HT-29 (cell line): Measurements from ENCODE around the gene CEACAM5. TPM values are rescaled to one million over a fixed set of nuclear protein-coding genes. Genes with fewer than 3 reads are reported as not detected.
A peak's percentile ranks its signal among the peaks of the same experiment; 100 is the strongest.

Experiments used
- DNase-seq: peaks from one replicate; pipeline ENCODE4 v3.0.0-alpha.2; 2015; ENCODE audit warnings: low spot score
- total RNA-seq: library from RNA; depleted of rRNA; stranded (reverse); fragments of >200 nt; shearing (Covaris generic); gene quantifications from 2 replicates; pipeline ENCODE4 v1.2.3, GENCODE V29; 2014; rRNA removed

CEACAM5 gene
- total RNA-seq: 3.2 and 3.8 TPM in 2 replicates

DNA sequence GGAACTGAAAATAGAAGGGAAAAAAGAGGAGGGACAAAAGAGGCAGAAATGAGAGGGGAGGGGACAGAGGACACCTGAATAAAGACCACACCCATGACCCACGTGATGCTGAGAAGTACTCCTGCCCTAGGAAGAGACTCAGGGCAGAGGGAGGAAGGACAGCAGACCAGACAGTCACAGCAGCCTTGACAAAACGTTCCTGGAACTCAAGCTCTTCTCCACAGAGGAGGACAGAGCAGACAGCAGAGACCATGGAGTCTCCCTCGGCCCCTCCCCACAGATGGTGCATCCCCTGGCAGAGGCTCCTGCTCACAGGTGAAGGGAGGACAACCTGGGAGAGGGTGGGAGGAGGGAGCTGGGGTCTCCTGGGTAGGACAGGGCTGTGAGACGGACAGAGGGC, at the start of gene CEACAM5:
CEACAM5 (plus strand) TSS at position 146 of the 400 bp plus-strand sequence; CDS start at position 252, 106 bp downstream.
- no peak for DNase-seq

DNA sequence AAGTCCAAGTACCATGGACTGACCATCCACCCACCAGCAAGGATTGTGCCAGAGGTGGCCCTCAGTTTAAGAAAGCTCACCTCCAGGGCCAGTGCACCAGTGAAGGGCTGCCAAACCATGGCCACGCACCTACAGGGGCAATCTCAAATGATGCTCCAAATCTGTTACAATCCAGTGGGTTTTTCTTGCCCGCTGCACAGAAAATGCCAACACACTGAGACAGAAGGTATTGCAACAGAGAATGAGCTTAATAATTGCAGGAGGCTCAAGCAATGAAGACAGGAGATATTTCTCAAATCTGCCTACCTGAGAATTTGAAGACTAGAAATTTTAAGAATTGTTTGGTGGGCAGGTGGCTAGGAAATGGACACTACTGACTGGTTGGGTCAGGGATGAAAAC, 42.4 kb upstream of the CEACAM5 start:
- no peak for DNase-seq

GRCh38 chr19:41668315-41668714, 40.1 kb upstream of the CEACAM5 start:
- no peak for DNase-seq

DNA sequence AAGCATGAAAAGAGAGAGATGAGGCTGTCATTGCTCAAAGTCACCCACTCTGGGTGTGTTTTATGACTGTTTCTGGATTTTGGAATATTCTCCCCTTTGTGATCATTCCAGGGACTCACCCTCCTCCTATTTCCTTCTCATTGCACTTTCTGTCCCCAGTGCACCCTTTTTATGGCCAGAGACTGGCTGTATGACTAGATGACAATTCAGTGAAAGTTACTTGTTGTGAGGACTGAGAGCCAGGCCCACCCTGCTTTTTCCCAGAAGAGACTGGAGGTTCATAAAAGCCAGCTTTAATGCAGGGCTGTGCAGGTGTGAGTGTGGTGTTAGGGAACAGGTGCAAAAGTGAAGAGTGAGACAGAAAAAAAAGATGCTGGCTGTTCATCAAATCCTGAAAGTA, 37.7 kb upstream of the CEACAM5 start:
- no peak for DNase-seq

DNA sequence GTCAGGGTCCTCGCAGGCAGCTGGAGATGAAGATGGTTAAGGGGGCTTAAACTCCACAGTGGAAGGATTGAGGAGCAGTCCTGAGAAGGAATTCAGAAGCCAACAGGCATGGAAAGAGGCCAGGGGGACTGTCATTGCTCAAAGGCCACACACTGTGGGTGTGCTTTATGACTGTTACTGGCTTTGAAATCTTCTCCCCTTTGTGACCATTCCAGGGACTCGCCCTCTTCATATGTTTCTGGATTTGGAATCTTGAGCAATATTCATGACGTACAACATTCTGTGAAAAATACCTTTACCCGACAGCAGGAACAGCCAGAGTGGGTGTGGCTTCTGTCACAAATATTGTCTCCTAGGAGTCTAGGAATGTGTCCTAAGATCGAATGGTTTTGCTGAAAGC, 36.9 kb upstream of the CEACAM5 start:
- DNase-seq: no peak

DNA sequence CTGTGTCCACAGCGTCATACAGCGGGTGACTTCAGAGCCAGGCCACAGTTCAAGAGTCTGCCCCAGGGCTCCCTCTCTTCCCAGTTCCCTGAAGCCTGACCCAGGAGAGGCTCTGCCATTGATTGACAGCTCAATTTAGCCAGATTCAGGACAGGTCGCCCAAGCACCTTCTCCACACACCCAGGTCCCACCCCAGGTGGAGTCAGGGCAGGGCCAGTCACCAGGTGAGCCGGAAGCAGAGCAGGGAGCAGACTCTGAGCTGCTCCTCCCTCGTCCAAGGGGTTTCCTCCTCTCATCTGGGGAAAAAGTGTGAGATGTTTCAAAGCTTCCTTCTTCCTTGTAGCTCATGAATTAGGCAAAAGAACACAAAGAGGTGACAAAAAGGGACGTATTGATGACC, 26.0 kb upstream of the CEACAM5 start:
- peak; percentile 69 for DNase-seq

- no peak for DNase-seq
Measured at GRCh38 chr19:41687419-41687818, 21.0 kb upstream of the CEACAM5 start.

DNA sequence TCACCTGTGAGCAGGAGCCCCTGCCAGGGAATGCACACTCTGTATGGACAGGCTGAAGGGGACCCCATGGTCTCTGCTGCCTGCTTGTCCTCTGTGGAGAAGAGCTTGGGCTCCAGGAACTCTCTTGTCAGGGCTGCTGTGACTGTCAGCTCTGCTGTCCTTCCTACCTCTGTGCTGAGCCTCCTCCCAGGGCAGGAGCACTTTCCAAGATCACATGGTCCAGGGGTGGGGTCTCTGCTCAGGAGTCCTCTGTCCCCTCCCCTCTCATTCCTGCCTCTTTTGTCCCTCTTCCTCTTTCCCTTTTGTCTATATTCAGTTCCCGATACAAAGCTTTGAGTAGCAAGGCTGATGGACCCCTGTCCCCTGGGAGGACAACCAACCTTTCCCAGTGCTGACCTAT, 20.3 kb upstream of the CEACAM5 start, which contains the start of gene CEACAM7:
CEACAM7 (minus strand) TSS at position 173 of the 400 bp plus-strand sequence; CDS start at position 68, 105 bp downstream.
- DNase-seq: no peak

DNA sequence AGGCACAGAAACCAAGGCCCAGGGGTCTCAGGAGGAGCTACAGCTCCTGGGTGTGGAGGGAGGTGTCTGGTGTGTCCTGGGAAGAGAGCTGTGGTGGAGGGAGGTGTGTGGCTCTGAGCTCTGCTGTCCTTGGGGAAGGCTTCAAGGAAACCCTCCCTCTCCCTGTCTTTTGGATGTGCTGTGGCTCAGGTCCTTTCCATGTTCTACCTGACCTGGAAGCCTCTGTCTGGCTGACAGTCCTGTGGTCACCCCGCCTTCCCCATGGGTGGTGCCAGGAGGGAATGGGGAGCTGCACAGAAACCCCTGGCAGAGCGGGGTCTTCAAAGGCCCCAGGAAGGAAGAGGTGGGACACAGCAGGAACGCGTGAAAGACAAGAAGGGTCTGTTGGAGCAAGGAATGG, 19.7 kb upstream of the CEACAM5 start:
- DNase-seq: no peak

- no peak for DNase-seq
Measured at GRCh38 chr19:41689993-41690800, 18.2 kb upstream of the CEACAM5 start.

DNA sequence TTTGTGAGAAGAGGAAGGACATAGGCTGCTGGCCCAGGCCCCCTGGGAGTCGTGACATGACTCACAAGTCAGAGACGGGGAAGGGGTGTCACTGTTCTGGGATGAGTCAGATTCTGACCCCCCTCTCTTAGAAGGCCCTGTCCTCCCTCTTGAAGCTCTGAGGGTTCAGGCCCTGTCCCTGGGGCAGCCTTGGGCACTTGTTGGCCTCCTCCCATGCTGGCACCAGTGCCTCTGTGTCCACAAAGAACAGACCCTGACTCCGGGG, 17.7 kb upstream of the CEACAM5 start:
- no peak for DNase-seq

GRCh38 chr19:41691268-41691970, 17.0 kb upstream of the CEACAM5 start:
- DNase-seq: peak; percentile 79

- no peak for DNase-seq
Measured at GRCh38 chr19:41694196-41694595, 14.2 kb upstream of the CEACAM5 start.

DNA sequence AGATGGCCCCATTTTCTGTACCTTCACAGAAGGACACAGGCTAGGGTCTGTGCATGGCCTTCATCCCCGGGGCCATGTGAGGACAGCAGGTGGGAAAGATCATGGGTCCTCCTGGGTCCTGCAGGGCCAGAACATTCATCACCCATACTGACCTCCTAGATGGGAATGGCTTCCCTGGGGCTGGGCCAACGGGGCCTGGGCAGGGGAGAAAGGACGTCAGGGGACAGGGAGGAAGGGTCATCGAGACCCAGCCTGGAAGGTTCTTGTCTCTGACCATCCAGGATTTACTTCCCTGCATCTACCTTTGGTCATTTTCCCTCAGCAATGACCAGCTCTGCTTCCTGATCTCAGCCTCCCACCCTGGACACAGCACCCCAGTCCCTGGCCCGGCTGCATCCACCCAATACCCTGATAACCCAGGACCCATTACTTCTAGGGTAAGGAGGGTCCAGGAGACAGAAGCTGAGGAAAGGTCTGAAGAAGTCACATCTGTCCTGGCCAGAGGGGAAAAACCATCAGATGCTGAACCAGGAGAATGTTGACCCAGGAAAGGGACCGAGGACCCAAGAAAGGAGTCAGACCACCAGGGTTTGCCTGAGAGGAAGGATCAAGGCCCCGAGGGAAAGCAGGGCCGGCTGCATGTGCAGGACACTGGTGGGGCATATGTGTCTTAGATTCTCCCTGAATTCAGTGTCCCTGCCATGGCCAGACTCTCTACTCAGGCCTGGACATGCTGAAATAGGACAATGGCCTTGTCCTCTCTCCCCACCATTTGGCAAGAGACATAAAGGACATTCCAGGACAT, 13.4 kb upstream of the CEACAM5 start:
- DNase-seq: no peak

GRCh38 chr19:41695745-41696144, 12.7 kb upstream of the CEACAM5 start:
- no peak for DNase-seq

DNA sequence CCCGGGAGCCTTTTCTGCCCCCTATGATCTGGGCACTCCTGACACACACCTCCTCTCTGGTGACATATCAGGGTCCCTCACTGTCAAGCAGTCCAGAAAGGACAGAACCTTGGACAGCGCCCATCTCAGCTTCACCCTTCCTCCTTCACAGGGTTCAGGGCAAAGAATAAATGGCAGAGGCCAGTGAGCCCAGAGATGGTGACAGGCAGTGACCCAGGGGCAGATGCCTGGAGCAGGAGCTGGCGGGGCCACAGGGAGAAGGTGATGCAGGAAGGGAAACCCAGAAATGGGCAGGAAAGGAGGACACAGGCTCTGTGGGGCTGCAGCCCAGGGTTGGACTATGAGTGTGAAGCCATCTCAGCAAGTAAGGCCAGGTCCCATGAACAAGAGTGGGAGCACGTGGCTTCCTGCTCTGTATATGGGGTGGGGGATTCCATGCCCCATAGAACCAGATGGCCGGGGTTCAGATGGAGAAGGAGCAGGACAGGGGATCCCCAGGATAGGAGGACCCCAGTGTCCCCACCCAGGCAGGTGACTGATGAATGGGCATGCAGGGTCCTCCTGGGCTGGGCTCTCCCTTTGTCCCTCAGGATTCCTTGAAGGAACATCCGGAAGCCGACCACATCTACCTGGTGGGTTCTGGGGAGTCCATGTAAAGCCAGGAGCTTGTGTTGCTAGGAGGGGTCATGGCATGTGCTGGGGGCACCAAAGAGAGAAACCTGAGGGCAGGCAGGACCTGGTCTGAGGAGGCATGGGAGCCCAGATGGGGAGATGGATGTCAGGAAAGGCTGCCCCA, 11.8 kb upstream of the CEACAM5 start:
- peak; percentile 69 for DNase-seq

DNA sequence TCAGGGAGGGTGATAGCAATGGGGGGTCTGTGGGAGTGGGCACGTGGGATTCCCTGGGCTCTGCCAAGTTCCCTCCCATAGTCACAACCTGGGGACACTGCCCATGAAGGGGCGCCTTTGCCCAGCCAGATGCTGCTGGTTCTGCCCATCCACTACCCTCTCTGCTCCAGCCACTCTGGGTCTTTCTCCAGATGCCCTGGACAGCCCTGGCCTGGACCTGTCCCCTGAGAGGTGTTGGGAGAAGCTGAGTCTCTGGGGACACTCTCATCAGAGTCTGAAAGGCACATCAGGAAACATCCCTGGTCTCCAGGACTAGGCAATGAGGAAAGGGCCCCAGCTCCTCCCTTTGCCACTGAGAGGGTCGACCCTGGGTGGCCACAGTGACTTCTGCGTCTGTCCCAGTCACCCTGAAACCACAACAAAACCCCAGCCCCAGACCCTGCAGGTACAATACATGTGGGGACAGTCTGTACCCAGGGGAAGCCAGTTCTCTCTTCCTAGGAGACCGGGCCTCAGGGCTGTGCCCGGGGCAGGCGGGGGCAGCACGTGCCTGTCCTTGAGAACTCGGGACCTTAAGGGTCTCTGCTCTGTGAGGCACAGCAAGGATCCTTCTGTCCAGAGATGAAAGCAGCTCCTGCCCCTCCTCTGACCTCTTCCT, 11.1 kb upstream of the CEACAM5 start:
- no peak for DNase-seq

DNA sequence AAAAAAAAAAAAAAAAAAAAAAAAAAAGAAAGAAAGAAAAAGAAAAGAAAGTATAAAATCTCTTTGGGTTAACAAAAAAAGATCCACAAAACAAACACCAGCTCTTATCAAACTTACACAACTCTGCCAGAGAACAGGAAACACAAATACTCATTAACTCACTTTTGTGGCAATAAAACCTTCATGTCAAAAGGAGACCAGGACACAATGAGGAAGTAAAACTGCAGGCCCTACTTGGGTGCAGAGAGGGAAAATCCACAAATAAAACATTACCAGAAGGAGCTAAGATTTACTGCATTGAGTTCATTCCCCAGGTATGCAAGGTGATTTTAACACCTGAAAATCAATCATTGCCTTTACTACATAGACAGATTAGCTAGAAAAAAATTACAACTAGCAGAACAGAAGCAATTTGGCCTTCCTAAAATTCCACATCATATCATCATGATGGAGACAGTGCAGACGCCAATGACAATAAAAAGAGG, 9.6 kb upstream of the CEACAM5 start:
- peak; percentile 80 for DNase-seq

- DNase-seq: no peak
Measured at GRCh38 chr19:41699231-41699967, 9.0 kb upstream of the CEACAM5 start.

DNA sequence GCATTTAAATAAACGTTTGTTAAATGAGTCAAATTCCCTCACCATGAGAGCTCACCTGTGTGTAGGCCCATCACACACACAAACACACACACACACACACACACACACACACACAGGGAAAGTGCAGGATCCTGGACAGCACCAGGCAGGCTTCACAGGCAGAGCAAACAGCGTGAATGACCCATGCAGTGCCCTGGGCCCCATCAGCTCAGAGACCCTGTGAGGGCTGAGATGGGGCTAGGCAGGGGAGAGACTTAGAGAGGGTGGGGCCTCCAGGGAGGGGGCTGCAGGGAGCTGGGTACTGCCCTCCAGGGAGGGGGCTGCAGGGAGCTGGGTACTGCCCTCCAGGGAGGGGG, 8.5 kb upstream of the CEACAM5 start:
- DNase-seq: no peak
